Uterus (tissue), 2 donors: ENCODE measurements around the gene GRM6.

ENCODE experiments used
- CTCF ChIP-seq, 4 experiments: fragments of 200-600 bp in 2 of 4; fragments of 450-650 bp in 2 of 4; sonication (generic) in 2 of 4; IDR thresholded peaks; one replicate each; pipeline ENCODE4 v1.5.1; 2016 to 2019; ENCODE audit warnings: antibody characterized with exemption in 4 of 4, mild to moderate bottlenecking in 2 of 4, moderate library complexity in 1 of 4
- POLR2A ChIP-seq, 2 donors: fragments of 450-650 bp; IDR thresholded peaks; one replicate each; pipeline ENCODE4 v1.6.1; 2016; ENCODE audit warnings: antibody characterized with exemption in 2 of 2, mild to moderate bottlenecking in 1 of 2, moderate library complexity in 1 of 2

- no peak for TF ChIP-seq CTCF (IDR thresholded peaks at IDR 0.05)
- TF ChIP-seq POLR2A (IDR thresholded peaks at IDR 0.05) = no peak
These were observed 12.2 kb downstream of the GRM6 start for GRCh38 chr5:178982941-178983340.
